Fibroblast of the aortic adventitia (primary cell): ENCODE data around the gene MAP3K4. TPM values are rescaled to one million over a fixed set of nuclear protein-coding genes. Genes with fewer than 3 reads are reported as not detected.

Source experiments
- DNase-seq: peaks from one replicate; pipeline ENCODE4 v3.0.0-alpha.2; 2010; ENCODE audit warnings: low read depth
- H3K4me3 ChIP-seq: 2 replicates; pipeline ENCODE4 v1.5.1; 2011; ENCODE audit warnings: low read depth, mild to moderate bottlenecking, control low read depth, low read length, moderate library complexity
- total RNA-seq: library from RNA; depleted of rRNA; stranded (reverse); fragments of >200 nt; gene quantifications from 2 replicates; pipeline ENCODE4 v1.2.3, GENCODE V29; 2012; ENCODE audit warnings: low replicate concordance
- TF ChIP-seq, protein P1 (sequence below): IDR thresholded peaks from 2 replicates; pipeline ENCODE4 v1.5.1; 2011; ENCODE audit warnings: mild to moderate bottlenecking, low read length, control low read depth, inconsistent platforms; ENCODE audit not compliant: insufficient read depth

The MAP3K4 gene
- 20.9 and 25.0 TPM in 2 replicates for total RNA-seq

- TF ChIP-seq, protein P1, sequence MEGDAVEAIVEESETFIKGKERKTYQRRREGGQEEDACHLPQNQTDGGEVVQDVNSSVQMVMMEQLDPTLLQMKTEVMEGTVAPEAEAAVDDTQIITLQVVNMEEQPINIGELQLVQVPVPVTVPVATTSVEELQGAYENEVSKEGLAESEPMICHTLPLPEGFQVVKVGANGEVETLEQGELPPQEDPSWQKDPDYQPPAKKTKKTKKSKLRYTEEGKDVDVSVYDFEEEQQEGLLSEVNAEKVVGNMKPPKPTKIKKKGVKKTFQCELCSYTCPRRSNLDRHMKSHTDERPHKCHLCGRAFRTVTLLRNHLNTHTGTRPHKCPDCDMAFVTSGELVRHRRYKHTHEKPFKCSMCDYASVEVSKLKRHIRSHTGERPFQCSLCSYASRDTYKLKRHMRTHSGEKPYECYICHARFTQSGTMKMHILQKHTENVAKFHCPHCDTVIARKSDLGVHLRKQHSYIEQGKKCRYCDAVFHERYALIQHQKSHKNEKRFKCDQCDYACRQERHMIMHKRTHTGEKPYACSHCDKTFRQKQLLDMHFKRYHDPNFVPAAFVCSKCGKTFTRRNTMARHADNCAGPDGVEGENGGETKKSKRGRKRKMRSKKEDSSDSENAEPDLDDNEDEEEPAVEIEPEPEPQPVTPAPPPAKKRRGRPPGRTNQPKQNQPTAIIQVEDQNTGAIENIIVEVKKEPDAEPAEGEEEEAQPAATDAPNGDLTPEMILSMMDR, result no peak
- H3K4me3 ChIP-seq, result peak within 1 kb of the TSS; percentile 87
- DNase-seq, result peak; percentile 70
Observed at GRCh38 chr6:160991406-160992060, at the start of gene MAP3K4. MAP3K4 (plus strand) TSS chr6:160991769; CDS start chr6:160991932, 163 bp downstream.

DNA sequence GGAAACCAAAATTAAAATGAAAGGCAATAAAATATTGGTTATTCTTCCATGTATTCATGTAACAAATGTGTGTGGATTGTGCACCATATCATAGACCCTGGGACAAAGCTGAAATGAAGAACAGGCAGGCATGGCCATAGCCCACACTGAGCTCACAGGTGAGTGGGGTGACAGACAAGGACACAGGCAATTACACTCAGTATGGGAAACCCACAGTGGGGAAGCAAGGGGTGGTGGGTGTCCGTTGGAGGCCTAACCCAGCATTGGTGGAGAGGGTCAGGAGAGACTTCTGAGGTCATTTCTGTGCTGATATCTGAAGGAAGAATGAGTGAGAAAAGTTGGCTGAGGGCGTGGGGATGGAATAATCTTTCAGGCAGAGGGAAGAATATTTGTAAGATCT, 47.6 kb upstream of the MAP3K4 start:
- no peak for DNase-seq
- no peak overlapping the region for H3K4me3 ChIP-seq
- TF ChIP-seq, protein P1, result no peak

GRCh38 chr6:160945516-160946177, 45.9 kb upstream of the MAP3K4 start:
- TF ChIP-seq, protein P1, result no peak
- DNase-seq, result no peak
- H3K4me3 ChIP-seq, result no peak overlapping the region

DNA sequence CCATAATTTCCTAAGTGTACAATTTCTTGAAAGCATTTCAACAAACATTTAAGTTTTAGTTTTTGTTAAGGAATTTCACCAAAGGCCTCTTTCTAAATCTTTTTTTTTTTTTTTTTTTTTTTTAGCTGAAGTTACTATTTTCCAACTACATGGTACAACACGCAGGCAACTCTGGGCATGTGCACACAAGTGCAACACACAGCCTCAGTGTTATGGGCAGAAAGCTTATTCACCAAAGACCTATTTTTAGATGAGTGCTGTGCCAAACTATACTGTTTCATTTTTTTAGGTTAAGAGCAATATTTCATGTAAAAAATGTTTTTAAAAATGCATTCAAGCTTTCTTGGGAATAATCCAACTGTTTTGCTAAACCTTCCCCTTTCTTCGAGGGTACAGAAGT, 42.0 kb upstream of the MAP3K4 start:
- TF ChIP-seq, protein P1, result no peak
- H3K4me3 ChIP-seq, result no peak overlapping the region
- DNase-seq, result no peak

GRCh38 chr6:160950507-160950906, 41.1 kb upstream of the MAP3K4 start:
- TF ChIP-seq, protein P1, result no peak
- no peak overlapping the region for H3K4me3 ChIP-seq
- peak; percentile 41 for DNase-seq

DNA sequence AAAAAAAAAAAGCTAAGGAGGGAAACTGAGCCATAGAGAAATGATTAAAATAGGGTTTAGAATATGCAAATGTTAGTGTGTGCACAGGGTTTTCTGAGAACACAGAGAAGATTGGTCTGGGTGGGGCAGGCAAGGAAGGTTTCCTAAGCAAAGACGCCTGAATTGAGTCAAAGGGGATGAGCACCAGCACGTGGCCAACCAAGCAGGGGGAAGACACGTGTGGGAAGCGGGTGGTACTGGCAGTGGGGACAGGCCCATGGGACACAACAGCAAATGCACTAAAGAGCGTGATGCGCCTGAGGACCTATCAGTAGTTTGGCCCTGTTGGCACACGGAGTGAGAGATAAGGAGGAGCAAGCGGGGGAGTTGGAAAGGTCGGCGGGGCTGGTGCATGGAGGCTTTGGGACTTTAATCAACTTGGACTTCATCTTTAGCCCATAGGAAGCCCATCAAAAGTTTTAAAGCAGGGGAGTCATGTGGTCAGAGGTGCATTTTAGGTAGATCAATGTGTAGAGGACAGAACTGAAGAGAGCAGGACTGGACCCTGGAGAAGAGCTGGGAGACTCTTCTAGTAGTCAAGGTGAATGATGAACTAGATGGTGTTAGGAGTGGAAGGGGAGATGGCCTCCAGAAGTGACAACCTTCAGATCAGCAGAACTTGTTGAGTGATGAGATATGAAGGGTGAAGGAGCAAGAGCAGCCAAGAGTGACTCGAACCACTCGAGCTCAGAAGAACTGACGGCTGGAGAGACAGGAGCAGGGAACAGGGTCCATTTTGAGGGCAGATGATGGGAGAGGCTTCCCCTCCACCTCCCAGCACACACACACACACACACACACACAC, 40.2 kb upstream of the MAP3K4 start:
- TF ChIP-seq, protein P1, result no peak
- DNase-seq, result no peak
- no peak overlapping the region for H3K4me3 ChIP-seq
